K562 (cell line): Measurements from ENCODE around the gene PRPF18.

Experiments
- KDM4B ChIP-seq, 2 experiments: fragments of 450-650 bp in 1 of 2; sonication (generic) in 1 of 2; IDR thresholded peaks; 2 replicates each; pipeline ENCODE4 v1.6.1; 2016 to 2017; ENCODE audit warnings: borderline replicate concordance in 2 of 2, antibody characterized with exemption in 1 of 2, low read depth in 1 of 2, mild to moderate bottlenecking in 1 of 2
- POLR2A ChIP-seq: fragments of 450-650 bp; conservative IDR thresholded peaks from 2 replicates; pipeline ENCODE4 v1.6.1; 2016

- TF ChIP-seq POLR2A = no peak
- TF ChIP-seq KDM4B (IDR thresholded peaks at IDR 0.05; ENCODE audit: borderline replicate concordance in 2 of 2, low read depth in 1 of 2) = no peak
Observed at GRCh38 chr10:13668126-13668525, 81.4 kb downstream of the PRPF18 start.
